ENCODE data around the gene NACC1. TPM values are rescaled to one million over a fixed set of nuclear protein-coding genes. Genes with fewer than 3 reads are reported as not detected.
"Not testable (repeated sequence)": the region's sequence is repeated elsewhere in the genome, so short reads cannot be mapped to it uniquely, and the experiment has no call there.

Gene NACC1
- total RNA-seq, 1 donor from 2014 or later: 35.5 TPM

DNA sequence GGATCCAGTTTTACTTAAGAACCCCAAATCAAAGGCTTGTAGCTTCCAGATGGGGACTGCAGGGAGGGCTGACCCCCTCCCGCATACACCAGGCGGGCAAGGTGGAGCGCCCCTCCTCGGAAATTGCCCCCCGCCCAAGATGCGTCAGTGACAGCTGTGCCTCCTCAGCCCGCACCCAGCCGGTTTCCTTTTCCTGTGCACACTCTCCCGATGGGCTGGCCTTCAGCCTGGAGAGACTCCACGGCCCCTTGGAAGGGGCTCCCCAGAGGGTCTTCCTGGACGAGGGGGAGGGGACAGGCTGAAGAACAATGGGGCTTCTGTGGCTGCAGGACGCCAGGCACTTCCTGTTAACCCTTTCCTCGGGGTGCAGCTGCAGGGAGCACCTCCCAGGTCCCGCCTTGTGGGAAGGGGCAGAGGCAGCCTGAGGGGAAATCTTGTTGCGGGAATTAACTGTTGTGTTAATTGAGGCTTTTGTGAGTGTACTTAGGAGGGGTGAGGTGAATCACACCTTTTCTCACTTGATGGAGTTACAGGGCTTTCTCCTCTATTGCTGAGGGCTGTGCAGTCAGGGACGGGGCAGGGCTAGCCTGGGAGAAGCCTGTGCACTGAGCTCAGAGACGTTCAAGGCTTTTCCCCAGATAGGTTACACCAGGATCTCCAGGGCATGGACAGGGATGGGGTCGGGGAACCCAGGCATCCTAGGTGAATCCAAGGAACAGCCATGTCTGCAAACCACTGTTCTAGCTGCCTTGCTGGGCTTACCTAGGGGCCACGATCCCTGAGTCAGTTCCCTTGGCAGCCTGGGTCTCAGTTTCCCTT, 46.5 kb downstream of the NACC1 start:
- TF ChIP-seq, protein P1, sequence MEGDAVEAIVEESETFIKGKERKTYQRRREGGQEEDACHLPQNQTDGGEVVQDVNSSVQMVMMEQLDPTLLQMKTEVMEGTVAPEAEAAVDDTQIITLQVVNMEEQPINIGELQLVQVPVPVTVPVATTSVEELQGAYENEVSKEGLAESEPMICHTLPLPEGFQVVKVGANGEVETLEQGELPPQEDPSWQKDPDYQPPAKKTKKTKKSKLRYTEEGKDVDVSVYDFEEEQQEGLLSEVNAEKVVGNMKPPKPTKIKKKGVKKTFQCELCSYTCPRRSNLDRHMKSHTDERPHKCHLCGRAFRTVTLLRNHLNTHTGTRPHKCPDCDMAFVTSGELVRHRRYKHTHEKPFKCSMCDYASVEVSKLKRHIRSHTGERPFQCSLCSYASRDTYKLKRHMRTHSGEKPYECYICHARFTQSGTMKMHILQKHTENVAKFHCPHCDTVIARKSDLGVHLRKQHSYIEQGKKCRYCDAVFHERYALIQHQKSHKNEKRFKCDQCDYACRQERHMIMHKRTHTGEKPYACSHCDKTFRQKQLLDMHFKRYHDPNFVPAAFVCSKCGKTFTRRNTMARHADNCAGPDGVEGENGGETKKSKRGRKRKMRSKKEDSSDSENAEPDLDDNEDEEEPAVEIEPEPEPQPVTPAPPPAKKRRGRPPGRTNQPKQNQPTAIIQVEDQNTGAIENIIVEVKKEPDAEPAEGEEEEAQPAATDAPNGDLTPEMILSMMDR (IDR thresholded peaks at IDR 0.05): no peak
- Histone ChIP-seq H3K36me3 (no peaks in the 10 kb centered on the region), H3K4me3 (peak overlapping the region; percentile 9 to 58), H3K4me1 (peaks cover 11 to 44% of the 10 kb centered on the region in 2 donors), H3K27ac (peak overlapping the region; percentile 95 to 96), H3K27me3 (no peaks in the 10 kb centered on the region), H3K9me3 (no peaks in the 10 kb centered on the region)
- DNase-seq (ENCODE audit: low spot score in 2 of 2): peak in 1 of 2 donors; percentile 75
- intact Hi-C loops (cut with DNase I): loop anchor here (5.0 kb wide), 1 partner anchor 568 kb away; no protein-coding TSS in a partner anchor

DNA sequence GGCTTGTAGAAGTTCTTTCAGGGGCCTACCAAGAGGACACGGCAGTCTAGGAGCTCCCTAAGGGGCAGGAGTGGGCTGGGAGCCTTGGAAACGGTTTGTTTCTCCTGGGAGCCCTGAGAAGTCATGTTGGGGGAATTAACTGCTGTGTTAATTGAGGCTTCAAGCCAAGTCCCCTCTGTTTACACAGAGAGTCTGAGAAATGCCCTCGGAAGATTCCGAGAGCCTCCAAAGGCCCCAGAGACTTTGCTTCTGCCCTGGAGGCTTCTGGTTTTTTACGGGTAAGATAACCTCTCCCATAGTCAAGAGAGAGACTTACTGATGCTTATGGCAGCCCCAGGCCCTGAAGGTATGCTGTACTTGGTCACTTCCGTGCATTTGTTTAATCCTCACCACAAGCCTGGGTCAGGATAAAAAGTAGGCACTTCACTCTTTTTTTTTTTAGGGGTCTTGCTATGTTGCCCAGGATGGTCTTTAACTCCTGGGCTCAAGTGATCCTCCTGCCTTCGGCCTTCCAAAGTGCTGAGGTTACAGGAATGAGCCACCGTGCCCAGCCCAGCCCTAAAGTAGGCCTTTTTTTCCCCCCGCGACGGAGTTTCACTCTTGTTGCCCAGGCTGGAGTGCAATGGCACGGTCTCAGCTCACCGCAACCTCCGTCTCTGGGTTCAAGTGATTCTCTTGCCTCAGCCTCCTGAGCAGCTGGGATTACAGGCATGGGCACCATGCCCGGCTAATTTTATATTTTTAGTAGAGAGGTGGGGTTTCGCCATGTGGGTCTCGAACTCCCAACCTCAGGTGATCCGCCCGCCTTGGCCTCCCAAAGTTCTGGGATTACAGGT, 47.3 kb downstream of the NACC1 start:
- intact Hi-C loops (cut with DNase I): no loop called here
- no peak for DNase-seq (ENCODE audit: low spot score in 2 of 2)
- no peaks in the 10 kb centered on the region for H3K9me3 ChIP-seq
- no peaks in the 10 kb centered on the region for H3K36me3 ChIP-seq
- H3K27me3 ChIP-seq: no peaks in the 10 kb centered on the region
- TF ChIP-seq, protein P1 (IDR thresholded peaks at IDR 0.05): no peak
- no peak overlapping the region for H3K4me3 ChIP-seq
- peaks cover 11 to 44% of the 10 kb centered on the region in 2 donors for H3K4me1 ChIP-seq
- peak overlapping the region; percentile 95 to 96 for H3K27ac ChIP-seq

- Histone ChIP-seq H3K4me1 (peaks cover 11 to 44% of the 10 kb centered on the region in 2 donors), H3K27ac (peak overlapping the region; percentile 95 to 96)
- H3K4me3 ChIP-seq; intact Hi-C loops (cut with DNase I); H3K9me3 ChIP-seq; H3K36me3 ChIP-seq; DNase-seq (ENCODE audit: low spot score in 2 of 2); H3K27me3 ChIP-seq: not testable (repeated sequence)
These were observed 48.1 kb downstream of the NACC1 start for GRCh38 chr19:13166151-13166550.

DNA sequence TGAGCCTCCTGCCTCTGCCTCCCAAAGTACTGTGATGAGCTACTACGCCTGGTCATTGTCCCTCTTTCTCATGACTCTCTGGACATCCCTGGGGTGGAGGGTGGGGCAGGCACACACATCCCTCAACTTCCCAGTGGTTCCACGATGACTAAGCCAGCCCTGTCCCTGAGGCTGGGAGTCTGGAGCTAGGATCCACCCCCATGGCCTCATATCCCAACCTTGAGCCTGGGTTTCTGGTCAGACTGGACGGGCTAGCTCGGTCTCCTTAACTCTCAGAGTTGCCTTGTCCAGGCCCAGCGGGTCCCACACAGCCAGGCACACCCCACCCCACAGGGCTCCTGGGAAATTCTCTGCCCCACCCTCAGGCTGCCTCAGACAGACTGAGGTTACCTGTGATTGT, 51.7 kb downstream of the NACC1 start:
- Histone ChIP-seq H3K4me3 (no peak overlapping the region), H3K27ac (peak overlapping the region; percentile 66 to 95), H3K9me3 (no peaks in the 10 kb centered on the region), H3K27me3 (no peaks in the 10 kb centered on the region), H3K4me1 (peaks cover 7 to 35% of the 10 kb centered on the region in 2 donors), H3K36me3 (no peaks in the 10 kb centered on the region)
- TF ChIP-seq, protein P1 (IDR thresholded peaks at IDR 0.05): no peak
- DNase-seq (ENCODE audit: low spot score in 2 of 2): no peak
- intact Hi-C loops (cut with DNase I): loop anchor here (5.0 kb wide), 1 partner anchor 38 kb away; no protein-coding TSS in a partner anchor

- intact Hi-C loops (cut with DNase I): loop anchor here (5.0 kb wide), 1 partner anchor 36 kb away; no protein-coding TSS in a partner anchor
- Histone ChIP-seq H3K4me3 (no peak overlapping the region), H3K27me3 (no peaks in the 10 kb centered on the region), H3K4me1 (peaks cover 7 to 29% of the 10 kb centered on the region in 2 donors), H3K27ac (peak overlapping the region in 1 of 2 donors; percentile 88), H3K9me3 (no peaks in the 10 kb centered on the region), H3K36me3 (no peaks in the 10 kb centered on the region)
- TF ChIP-seq, protein P1 (IDR thresholded peaks at IDR 0.05): no peak
- DNase-seq (ENCODE audit: low spot score in 2 of 2): no peak
These were observed 53.1 kb downstream of the NACC1 start for GRCh38 chr19:13171146-13171545.
